ENCODE measurements around the gene GAB2.

GAB2 gene

DNA sequence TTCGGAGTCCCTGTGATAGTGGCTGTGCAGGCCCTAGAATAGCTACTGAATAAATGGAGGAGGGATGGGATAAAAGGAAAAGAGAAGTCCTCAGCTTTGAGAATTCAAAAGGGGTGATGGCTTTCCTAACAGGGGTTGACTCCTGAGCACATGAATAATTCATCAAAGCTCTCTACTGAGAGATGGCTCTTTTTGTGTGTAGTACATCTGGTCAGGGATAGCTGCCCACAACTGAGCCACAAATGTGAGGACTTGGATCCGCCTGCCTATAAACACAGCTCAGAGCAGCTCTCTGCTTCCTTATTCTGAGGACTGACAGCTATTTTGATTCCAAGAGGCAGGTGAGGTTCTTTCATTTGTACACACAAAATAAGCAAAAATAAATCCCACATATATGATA, 146.6 kb downstream of the GAB2 start:
- no peak overlapping the region for H3K9ac ChIP-seq
- no peak overlapping the region for H3K4me3 ChIP-seq (ENCODE audit: low read depth, low read length)
- H3K9me3 ChIP-seq (ENCODE audit: control insufficient read depth, low read length): no peaks in the 10 kb centered on the region
- H3K27ac ChIP-seq: no peak overlapping the region
- no peaks in the 10 kb centered on the region for H3K27me3 ChIP-seq (ENCODE audit: control insufficient read depth, insufficient read depth, low read length)
- H3K79me2 ChIP-seq: no peaks in the 10 kb centered on the region
- peaks cover 30% of the 10 kb centered on the region for H3K4me1 ChIP-seq
- H2AFZ ChIP-seq: no peak overlapping the region
- no peaks in the 10 kb centered on the region for H3K36me3 ChIP-seq (ENCODE audit: control insufficient read depth, insufficient read depth, low read length)
- no peak overlapping the region for H3K4me2 ChIP-seq (ENCODE audit: low read length)
- TF ChIP-seq, protein P1, sequence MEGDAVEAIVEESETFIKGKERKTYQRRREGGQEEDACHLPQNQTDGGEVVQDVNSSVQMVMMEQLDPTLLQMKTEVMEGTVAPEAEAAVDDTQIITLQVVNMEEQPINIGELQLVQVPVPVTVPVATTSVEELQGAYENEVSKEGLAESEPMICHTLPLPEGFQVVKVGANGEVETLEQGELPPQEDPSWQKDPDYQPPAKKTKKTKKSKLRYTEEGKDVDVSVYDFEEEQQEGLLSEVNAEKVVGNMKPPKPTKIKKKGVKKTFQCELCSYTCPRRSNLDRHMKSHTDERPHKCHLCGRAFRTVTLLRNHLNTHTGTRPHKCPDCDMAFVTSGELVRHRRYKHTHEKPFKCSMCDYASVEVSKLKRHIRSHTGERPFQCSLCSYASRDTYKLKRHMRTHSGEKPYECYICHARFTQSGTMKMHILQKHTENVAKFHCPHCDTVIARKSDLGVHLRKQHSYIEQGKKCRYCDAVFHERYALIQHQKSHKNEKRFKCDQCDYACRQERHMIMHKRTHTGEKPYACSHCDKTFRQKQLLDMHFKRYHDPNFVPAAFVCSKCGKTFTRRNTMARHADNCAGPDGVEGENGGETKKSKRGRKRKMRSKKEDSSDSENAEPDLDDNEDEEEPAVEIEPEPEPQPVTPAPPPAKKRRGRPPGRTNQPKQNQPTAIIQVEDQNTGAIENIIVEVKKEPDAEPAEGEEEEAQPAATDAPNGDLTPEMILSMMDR (IDR thresholded peaks at IDR 0.05): no peak

DNA sequence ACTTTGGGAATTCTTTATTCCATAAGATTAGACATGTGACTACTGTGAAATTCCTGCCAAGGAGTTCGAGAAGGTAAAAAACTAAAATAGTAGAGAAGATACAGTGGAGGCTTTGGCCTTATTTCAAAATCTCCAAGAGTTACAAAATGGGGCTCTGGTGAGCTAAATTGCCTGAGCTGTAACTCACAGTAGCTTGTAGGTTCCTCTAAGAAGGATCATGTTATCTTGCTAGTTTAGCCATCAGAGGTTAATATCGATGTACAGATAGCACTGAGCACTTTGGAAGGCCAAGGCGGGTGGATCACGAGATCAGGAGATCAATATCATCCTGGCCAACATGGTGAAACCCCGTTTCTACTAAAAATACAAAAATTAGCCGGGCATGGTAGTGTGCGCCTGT, 147.8 kb downstream of the GAB2 start:
- Histone ChIP-seq H3K27me3 (ENCODE audit: control insufficient read depth, insufficient read depth, low read length) (no peaks in the 10 kb centered on the region), H3K4me3 (ENCODE audit: low read depth, low read length) (no peak overlapping the region), H2AFZ (peak overlapping the region; percentile 58), H3K36me3 (ENCODE audit: control insufficient read depth, insufficient read depth, low read length) (no peaks in the 10 kb centered on the region), H3K9ac (no peak overlapping the region), H3K4me2 (ENCODE audit: low read length) (no peak overlapping the region), H3K79me2 (no peaks in the 10 kb centered on the region), H3K9me3 (ENCODE audit: control insufficient read depth, low read length) (no peaks in the 10 kb centered on the region), H3K4me1 (peaks cover 30% of the 10 kb centered on the region), H3K27ac (peak overlapping the region; percentile 70)
- TF ChIP-seq, protein P1 (IDR thresholded peaks at IDR 0.05): no peak

DNA sequence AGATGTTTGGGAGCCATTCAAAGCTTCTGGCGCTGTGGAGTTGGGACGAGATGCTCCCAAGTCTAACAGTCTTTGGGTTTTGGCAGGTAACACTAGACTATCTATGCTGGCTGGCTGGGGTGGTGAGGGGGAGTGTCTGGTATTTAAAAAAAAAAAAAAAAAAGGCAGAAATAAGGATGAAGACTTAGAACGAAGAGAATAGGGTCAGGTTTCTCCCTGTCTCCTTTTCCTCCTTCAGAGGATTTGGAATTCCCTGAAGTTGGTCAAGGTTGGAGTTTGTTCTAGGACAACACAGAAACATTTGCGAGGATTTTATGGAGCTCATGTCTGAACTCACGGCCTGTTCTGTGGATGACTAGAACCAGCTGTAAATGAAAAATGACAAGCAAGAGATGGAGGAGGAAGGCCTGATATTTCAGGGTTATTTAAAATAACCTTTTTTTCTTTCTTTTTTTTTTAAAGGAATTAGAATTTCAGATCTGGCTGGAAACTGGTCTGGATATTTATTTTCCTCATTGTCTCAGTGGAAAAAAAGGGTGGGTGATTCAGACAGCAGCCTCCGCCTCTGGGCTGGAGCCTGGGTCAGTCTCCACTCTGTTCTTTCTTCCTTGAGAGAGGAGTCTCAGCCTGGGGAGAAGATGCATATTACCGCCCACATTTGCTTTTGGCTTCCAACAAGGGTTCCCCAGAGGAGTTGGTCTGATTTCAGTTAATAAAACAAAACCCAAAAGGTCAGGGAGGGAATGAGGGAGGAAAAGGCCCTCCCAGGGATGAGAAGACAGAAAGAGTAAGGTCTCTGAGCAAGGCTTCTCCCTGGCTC, 148.8 kb downstream of the GAB2 start:
- Histone ChIP-seq H3K4me1 (peaks cover 30% of the 10 kb centered on the region), H3K9me3 (ENCODE audit: control insufficient read depth, low read length) (no peaks in the 10 kb centered on the region), H3K4me2 (ENCODE audit: low read length) (no peak overlapping the region), H2AFZ (peak overlapping the region; percentile 53), H3K4me3 (ENCODE audit: low read depth, low read length) (no peak overlapping the region), H3K27me3 (ENCODE audit: control insufficient read depth, insufficient read depth, low read length) (no peaks in the 10 kb centered on the region), H3K79me2 (no peaks in the 10 kb centered on the region), H3K36me3 (ENCODE audit: control insufficient read depth, insufficient read depth, low read length) (no peaks in the 10 kb centered on the region), H3K9ac (no peak overlapping the region), H3K27ac (peak overlapping the region; percentile 70)
- TF ChIP-seq, protein P1 (IDR thresholded peaks at IDR 0.05): no peak

DNA sequence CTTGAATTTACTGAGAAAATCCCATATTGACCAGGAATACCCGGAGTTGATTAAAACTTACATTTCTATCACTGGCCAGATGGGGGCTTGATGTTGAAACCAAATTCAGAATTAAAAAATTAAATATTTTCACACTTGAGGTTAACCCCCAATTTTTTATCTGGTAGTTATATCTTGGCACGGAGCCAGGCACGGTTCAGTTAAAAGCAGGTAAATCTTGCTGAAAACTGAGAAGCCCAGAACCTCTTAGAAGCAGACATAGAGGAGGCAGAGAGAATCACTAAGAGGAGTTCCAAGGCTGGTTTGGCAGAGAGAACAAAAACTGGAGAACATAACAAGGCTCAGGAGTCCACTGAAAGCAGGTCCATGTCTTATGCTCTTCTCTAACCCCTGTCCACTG, 151.2 kb downstream of the GAB2 start:
- H2AFZ ChIP-seq: peak overlapping the region; percentile 15
- H3K27ac ChIP-seq: peak overlapping the region; percentile 66
- no peaks in the 10 kb centered on the region for H3K27me3 ChIP-seq (ENCODE audit: control insufficient read depth, insufficient read depth, low read length)
- H3K4me2 ChIP-seq (ENCODE audit: low read length): no peak overlapping the region
- no peak overlapping the region for H3K4me3 ChIP-seq (ENCODE audit: low read depth, low read length)
- H3K4me1 ChIP-seq: peaks cover 35% of the 10 kb centered on the region
- no peak overlapping the region for H3K9ac ChIP-seq
- TF ChIP-seq, protein P1 (IDR thresholded peaks at IDR 0.05): no peak
- H3K36me3 ChIP-seq (ENCODE audit: control insufficient read depth, insufficient read depth, low read length): no peaks in the 10 kb centered on the region
- H3K79me2 ChIP-seq: no peaks in the 10 kb centered on the region
- no peaks in the 10 kb centered on the region for H3K9me3 ChIP-seq (ENCODE audit: control insufficient read depth, low read length)

DNA sequence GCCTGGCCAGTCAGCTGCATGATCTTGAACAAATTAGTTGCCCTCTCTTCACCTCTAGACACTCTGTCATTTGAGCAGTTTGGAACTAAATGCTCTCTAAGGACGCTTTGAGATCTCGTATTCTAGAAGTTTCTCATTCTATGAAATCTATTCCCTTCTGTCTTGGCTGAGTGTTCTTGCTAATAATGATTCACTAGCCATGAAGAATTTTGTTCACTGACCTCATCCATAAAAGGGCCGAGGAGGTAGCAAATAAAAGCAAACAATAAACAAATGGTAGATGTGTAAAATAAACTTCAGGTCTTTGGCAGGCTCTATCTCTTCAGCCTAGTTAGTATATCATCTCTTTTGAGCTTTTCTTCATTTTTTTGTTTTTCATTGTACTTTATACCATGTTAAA, 152.3 kb downstream of the GAB2 start:
- Histone ChIP-seq H3K27me3 (ENCODE audit: control insufficient read depth, insufficient read depth, low read length) (no peaks in the 10 kb centered on the region), H3K9me3 (ENCODE audit: control insufficient read depth, low read length) (no peaks in the 10 kb centered on the region), H3K4me3 (ENCODE audit: low read depth, low read length) (no peak overlapping the region), H3K4me2 (ENCODE audit: low read length) (no peak overlapping the region), H3K27ac (no peak overlapping the region), H3K36me3 (ENCODE audit: control insufficient read depth, insufficient read depth, low read length) (no peaks in the 10 kb centered on the region), H3K79me2 (no peaks in the 10 kb centered on the region), H2AFZ (no peak overlapping the region), H3K9ac (no peak overlapping the region), H3K4me1 (peaks cover 36% of the 10 kb centered on the region)
- TF ChIP-seq, protein P1 (IDR thresholded peaks at IDR 0.05): no peak
